Measurements from ENCODE around the gene SLC9A3.

- TF ChIP-seq TAF1 (IDR thresholded peaks at IDR 0.05; ENCODE audit: low read depth) (no peak), REST (IDR thresholded peaks at IDR 0.05; ENCODE audit: low read depth) (no peak), USF1 (IDR thresholded peaks at IDR 0.05) (no peak), EP300 (IDR thresholded peaks at IDR 0.05; ENCODE audit: borderline replicate concordance) (no peak), YY1 (IDR thresholded peaks at IDR 0.05; ENCODE audit: low read depth) (no peak), MAX (IDR thresholded peaks at IDR 0.05) (no peak), RAD21 (IDR thresholded peaks at IDR 0.05; ENCODE audit: low read depth) (no peak), EGR1 (IDR thresholded peaks at IDR 0.05) (no peak), CEBPB (IDR thresholded peaks at IDR 0.05) (no peak), TEAD4 (IDR thresholded peaks at IDR 0.05) (no peak), CREB1 (IDR thresholded peaks at IDR 0.05; ENCODE audit: low read depth) (no peak), FOXM1 (IDR thresholded peaks at IDR 0.05; ENCODE audit: borderline replicate concordance, low read depth) (no peak)
Measured at GRCh38 chr5:543755-544674, 19.8 kb upstream of the SLC9A3 start.

All from Ishikawa (cell line).